Placental epithelial cell (primary cell): ENCODE results near the gene EFCAB14. TPM values are rescaled to one million over a fixed set of nuclear protein-coding genes. Genes with fewer than 3 reads are reported as not detected.

Experiments
- total RNA-seq: library from RNA; depleted of rRNA; stranded (reverse); fragments of >200 nt; gene quantifications from 2 replicates; pipeline ENCODE4 v1.2.3, GENCODE V29; 2012

EFCAB14 gene
- total RNA-seq = 65.6 and 78.6 TPM in 2 replicates

GRCh38 chr1:46718727-46719622 is at the start of gene EFCAB14:
EFCAB14 (minus strand) TSS chr1:46719114; CDS start chr1:46718087, 1,027 bp downstream.

GRCh38 chr1:46671554-46671953 is 47.4 kb downstream of the EFCAB14 start, which contains the start of gene TEX38:
TEX38 (plus strand) TSS chr1:46671854; CDS start chr1:46671935, 81 bp downstream.

GRCh38 chr1:46667782-46668760 is 50.8 kb downstream of the EFCAB14 start, which contains the start of gene ATPAF1:
ATPAF1 (minus strand) TSS chr1:46668364; CDS start chr1:46668322, 42 bp downstream.

Other genes with a start within 250 kb of the EFCAB14 start
- gene DMBX1, start 229.3 kb downstream of the EFCAB14 start, total RNA-seq = not detected in 2 replicates
- gene KNCN, start 167.5 kb downstream of the EFCAB14 start, total RNA-seq = not detected in 2 replicates
- 17.3 and 17.8 TPM in 2 replicates for gene MKNK1, start 114.8 kb downstream of the EFCAB14 start, total RNA-seq
- gene MOB3C, start 102.3 kb downstream of the EFCAB14 start, total RNA-seq = 10.2 and 10.7 TPM in 2 replicates
- gene ATPAF1, start 50.8 kb downstream of the EFCAB14 start, total RNA-seq = 34.2 and 42.7 TPM in 2 replicates
- not detected in 2 replicates for gene TEX38, start 47.3 kb downstream of the EFCAB14 start, total RNA-seq
- 1.6 and 2.5 TPM in 2 replicates for gene CYP4B1, start 79.9 kb upstream of the EFCAB14 start, total RNA-seq
- not detected in 2 replicates for gene CYP4A11, start 222.4 kb upstream of the EFCAB14 start, total RNA-seq